Measurements from ENCODE around the gene PRCD.

PRCD gene

DNA sequence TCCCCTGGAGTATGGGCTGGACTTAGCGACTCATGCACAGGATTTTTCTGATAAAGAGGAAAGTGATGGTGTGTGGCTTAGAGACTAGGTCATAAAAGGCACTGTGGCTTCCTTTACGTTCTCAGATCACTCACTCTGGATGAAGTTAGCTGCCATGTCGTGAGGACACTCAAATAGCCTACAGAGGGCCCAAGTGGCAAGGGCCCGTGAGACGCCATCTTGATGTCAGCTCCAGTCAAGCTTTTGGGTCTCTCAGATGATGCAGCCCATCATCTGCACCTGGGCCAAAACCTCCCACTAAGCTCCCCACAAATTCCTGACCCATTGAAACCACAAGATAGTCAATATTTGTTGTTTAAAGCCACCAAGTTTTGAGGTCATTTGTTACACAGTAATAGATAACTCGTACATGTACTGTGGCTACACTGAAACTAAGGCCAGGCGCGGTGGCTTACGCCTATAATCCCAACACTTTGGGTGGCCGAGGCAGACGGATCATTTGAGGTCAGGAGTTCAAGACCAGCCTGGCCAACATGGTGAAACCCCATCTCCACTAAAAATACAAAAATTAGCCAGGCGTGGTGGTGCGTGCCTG is 31.1 kb downstream of the PRCD start:
- DNase-seq (ENCODE audit: low read depth): no peak

DNA sequence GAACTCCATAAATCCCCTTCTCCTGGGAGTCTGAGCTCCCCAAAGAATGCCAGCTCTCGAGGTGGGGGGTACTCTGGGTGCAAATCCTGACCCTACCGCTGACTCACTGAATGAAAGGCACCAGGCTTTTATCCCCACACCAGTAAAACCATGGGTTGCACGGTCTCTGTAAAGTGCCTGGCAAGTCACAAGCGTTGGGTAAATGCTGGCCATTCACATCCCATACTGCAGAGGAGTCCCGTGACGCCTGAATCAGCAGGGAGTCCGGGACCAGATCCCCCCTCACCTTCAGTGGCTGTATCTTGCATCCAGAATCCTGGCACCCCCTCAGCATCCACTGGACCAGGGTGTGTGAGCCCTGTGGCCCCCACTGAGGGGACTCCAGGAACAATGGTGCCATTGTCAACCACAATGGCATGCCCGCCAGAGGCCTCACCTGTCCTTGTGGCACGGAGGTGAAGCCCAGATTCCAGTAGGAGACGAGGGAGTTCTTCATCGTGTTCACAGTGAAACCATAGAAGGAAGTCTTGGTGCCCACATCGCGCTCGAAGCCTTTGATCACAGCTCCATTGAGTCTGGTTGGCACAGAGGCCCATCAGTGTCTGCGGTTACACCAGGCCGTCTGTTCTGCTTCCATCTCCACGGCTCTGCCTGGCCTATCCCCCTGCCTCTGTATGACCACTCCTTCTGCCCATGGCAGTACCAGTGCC is 32.5 kb downstream of the PRCD start:
- DNase-seq (ENCODE audit: low read depth): no peak

- DNase-seq (ENCODE audit: low read depth): no peak
These were observed 33.3 kb downstream of the PRCD start for GRCh38 chr17:76573096-76573495.

GRCh38 chr17:76574166-76574565 is 34.3 kb downstream of the PRCD start:
- no peak for DNase-seq (ENCODE audit: low read depth)

GRCh38 chr17:76575570-76575969 is 35.7 kb downstream of the PRCD start:
- DNase-seq (ENCODE audit: low read depth): no peak

DNA sequence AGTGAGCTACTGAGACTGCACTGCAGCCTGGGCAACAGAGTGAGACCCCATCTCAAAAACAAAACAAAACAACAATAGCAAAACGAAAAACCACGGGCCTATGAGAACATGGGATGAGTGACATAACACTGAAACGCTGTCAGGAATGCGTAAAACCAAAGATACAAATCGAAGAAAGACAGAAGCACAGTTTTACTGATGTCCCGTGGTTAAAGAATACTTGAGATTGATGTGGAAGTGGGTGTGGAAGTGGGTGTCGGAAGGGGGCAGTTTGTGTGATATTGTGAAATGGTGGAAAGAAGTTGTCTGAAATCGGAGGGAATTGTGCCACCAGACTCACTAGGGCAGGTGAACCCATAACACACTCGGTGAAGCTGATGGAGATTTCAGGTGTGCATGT is 36.3 kb downstream of the PRCD start:
- DNase-seq (ENCODE audit: low read depth): no peak

DNA sequence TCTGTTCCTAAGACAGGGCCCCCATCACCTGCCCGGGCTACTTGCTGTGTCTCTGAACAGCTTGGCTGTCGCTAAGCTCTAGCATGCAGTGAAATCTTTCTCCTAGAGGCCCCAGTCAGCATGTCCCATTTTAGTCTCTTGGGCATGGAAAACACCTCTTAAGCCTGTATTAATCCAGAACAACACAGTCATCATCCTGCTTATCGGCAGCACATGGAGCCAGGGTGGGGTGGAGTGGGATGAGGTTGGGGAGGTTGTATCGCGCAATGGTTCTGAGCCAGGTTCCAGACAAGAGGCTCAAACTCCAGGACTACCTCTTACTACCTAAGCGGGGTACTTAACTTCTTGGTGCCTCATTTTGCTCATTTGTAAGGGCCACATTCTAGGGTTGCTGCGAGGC is 38.0 kb downstream of the PRCD start:
- no peak for DNase-seq (ENCODE audit: low read depth)

DNA sequence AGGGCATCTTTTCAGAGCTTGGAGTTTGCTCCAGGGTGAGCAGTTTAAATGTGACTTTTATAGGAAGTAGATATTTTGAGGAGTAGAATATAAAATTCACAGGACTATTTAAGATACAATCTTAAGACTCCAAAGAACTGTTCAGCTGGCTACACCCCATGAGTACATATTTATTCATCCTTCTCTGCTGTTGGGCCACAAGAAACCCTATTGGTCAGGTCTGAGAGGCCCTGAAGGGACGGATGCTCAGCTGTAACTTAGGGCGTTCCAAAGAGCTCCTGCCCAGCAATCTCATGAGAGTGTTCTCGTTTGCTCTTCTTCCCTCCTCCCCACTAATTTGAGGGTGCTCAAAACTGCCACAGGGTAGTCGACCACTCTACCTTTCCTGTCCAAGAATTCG is 38.5 kb downstream of the PRCD start:
- DNase-seq (ENCODE audit: low read depth): no peak

GRCh38 chr17:76579281-76579680 is 39.4 kb downstream of the PRCD start:
- no peak for DNase-seq (ENCODE audit: low read depth)

- DNase-seq (ENCODE audit: low read depth): no peak
These were observed 41.7 kb downstream of the PRCD start for GRCh38 chr17:76581515-76581914.

GRCh38 chr17:76582660-76583059 is 42.8 kb downstream of the PRCD start:
- DNase-seq (ENCODE audit: low read depth): no peak

- no peak for DNase-seq (ENCODE audit: low read depth)
These were observed 44.7 kb downstream of the PRCD start for GRCh38 chr17:76584427-76585032.

- DNase-seq (ENCODE audit: low read depth): no peak
These were observed 45.3 kb downstream of the PRCD start for GRCh38 chr17:76585033-76585648.

- no peak for DNase-seq (ENCODE audit: low read depth)
These were observed 46.1 kb downstream of the PRCD start, which contains the start of gene ST6GALNAC2 for GRCh38 chr17:76585649-76586593. ST6GALNAC2 (minus strand) TSS chr17:76585860; CDS start chr17:76585808, 52 bp downstream.

DNA sequence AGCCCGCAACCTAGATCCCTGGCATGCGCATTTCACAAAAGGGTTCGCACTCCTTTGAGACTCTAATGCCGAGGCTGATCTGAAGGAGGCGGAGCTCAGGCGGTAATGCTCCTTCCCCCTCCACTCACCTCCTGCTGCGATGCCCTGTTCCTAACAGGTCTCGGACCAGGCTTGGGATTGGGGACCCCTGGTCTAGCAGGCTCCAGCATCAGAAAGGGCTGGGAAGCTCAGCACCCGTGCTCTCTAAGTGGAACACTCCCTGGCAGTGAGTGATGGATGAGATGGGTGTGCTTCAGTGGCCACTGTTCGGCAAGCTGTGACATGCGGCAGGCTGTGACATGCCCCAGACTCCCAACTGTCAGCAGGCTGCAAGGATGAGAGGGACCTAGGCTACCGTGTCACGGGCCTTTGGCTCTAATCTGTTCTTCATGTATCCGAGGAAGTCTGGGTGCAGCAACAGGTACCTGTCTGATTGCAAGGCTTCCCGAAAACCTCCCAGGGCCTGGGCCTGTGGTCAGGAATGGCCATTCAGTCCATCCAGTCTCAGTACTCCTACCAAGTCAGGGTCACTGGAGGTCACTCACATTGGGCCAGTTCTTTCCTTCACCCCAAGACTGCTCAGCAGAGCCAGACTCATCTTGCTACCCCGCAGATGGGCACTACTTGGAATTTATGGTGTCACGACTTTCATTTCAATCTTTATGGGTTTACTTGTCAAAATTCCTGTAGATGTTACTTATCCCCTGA is 47.1 kb downstream of the PRCD start:
- no peak for DNase-seq (ENCODE audit: low read depth)

- no peak for DNase-seq (ENCODE audit: low read depth)
These were observed 48.3 kb downstream of the PRCD start for GRCh38 chr17:76588182-76588581.

DNA sequence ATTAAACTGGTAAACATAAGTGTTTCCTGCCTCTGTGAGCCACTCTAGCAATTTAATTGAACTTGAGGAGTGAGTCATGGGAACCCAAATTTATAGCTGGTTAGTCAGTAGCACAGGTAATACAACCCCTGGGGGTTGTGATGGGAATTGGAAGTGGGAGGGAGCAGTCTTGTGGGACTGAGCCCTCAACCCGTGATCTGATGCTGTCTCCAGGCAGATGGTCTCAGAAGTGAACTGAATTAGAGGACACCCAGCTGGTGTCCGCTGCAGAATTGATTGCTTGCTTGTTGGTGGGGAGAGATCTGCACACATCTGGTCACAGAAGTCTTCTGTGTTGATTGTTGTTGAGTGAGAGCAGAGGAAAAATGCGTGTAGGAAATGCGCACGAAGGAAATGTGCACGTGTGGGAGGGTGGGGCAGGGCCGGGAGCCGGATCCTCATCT is 53.6 kb downstream of the PRCD start:
- DNase-seq (ENCODE audit: low read depth): no peak

- DNase-seq (ENCODE audit: low read depth): no peak
These were observed 54.1 kb downstream of the PRCD start for GRCh38 chr17:76593959-76594358.

- DNase-seq (ENCODE audit: low read depth): no peak
These were observed 54.8 kb downstream of the PRCD start for GRCh38 chr17:76594690-76595089.
